Suppressor macrophage treated with lipopolysaccharide for 4 hours (primary cell): ENCODE results near the gene MAML1.

ENCODE experiments used
- DNase-seq: peaks from one replicate; pipeline ENCODE4 v3.0.0-alpha.2; 2020

Gene MAML1

GRCh38 chr5:179824745-179825112 lies 92.1 kb downstream of the MAML1 start:
- DNase-seq = no peak

- DNase-seq = no peak
Measured at GRCh38 chr5:179825655-179826182, 93.1 kb downstream of the MAML1 start.
